ENCODE data around the gene DPYSL3.

The DPYSL3 gene

DNA sequence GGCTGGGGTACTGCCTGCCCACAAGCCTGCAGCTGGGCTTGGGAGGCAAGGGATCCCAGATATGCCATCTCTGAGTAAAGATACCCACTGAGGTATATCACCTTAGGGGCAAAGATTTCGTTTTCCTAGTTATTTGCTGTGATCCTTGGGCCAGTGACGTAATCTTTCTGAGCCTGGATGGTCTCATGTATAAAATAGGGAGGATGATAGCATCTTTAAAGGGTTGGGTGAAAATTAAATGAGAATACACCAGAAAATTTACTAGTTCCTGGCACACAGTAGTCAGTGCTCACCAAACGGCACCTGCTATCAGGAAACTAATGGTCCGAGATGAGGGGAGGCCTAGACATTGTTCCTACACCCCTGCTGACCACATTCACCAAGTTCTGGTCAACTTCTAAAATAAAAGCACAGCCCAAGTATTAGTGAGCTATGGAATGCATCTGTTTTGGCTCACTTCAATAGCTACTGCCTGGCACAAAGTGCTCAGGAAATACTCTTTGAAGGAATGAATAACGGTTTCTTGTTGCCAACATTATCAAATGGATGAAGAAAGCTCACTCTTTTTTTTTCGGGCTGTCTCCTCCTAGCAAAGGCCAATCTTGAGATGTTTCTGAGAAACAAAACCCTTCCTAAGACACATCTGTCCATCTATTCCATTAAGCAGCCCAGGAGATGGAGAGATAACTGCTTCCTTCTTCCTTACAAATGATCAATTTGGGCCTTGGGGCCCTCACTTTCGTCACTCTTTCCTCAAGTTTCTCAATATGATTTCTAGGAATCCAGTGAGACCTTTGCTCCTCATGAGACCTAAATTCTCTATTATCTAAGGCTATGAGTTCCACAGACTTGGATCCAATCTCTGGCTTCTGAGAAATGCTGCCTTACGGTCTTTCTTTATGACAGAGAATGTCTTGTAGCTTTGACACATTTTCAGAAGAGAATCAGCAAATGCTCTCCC is 98.2 kb downstream of the DPYSL3 start:
- no peaks in the 10 kb centered on the region for H3K27me3 ChIP-seq (ENCODE audit: low read depth, low read length)
- H3K9me3 ChIP-seq (ENCODE audit: control insufficient read depth in 1 of 2, low read length in 2 of 2), result no peaks in the 10 kb centered on the region
- peaks cover 7 to 31% of the 10 kb centered on the region in 2 donors for H3K4me1 ChIP-seq (ENCODE audit: control insufficient read depth in 1 of 2, insufficient read depth in 2 of 2, low read length in 2 of 2)
- peak overlapping the region; percentile 42 for H3K27ac ChIP-seq (ENCODE audit: low read length)
- H3K4me3 ChIP-seq (ENCODE audit: low read depth in 1 of 2, low read length in 2 of 2), result no peak overlapping the region
- peaks cover 27 to 31% of the 10 kb centered on the region in 2 donors for H3K36me3 ChIP-seq (ENCODE audit: control insufficient read depth in 1 of 2, insufficient read depth in 2 of 2, low read length in 2 of 2)

DNA sequence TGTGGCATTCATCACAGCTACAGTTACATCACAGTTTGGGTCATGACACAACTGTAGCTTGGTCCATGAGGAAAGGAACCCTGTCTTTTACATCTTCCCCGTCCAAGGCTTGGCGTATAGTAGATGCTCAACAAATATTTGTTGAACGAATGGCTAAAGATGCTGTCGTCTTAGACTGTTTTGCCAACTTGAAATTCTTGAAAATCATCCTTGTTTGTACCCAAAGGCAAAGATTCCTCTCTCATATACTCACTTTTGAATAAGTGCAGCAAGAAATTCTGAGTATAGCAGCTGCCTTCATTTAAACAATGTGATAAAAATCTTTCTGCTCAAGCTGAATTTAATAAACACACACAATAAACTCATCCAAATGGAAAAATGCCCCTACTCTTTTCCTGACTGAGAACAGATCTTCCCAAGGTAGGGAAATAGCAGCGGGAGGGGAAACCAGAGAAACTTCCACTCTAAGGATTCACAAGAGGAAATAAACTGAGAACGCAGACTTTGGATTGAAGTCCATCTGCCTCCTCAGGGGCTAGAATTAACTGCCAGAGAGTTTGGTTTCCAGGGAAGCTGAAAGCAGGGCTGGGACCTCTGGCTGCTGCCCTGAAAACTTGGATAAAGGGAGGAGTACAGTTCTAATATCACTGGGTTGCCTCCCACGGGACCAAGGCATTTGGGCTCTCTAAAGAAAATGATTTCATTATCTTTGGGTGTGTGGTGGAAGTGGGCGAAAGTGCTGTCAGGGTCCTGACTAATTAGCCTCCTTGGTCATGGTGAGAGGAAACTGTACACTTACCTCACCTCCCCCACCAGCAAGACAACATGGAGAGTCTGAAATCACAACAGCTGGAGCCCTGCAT is 99.1 kb downstream of the DPYSL3 start:
- Histone ChIP-seq H3K27me3 (ENCODE audit: low read depth, low read length) (no peaks in the 10 kb centered on the region), H3K4me3 (ENCODE audit: low read depth in 1 of 2, low read length in 2 of 2) (no peak overlapping the region), H3K36me3 (ENCODE audit: control insufficient read depth in 1 of 2, insufficient read depth in 2 of 2, low read length in 2 of 2) (peaks cover 31 to 36% of the 10 kb centered on the region in 2 donors), H3K27ac (ENCODE audit: low read length) (peak overlapping the region; percentile 42), H3K4me1 (ENCODE audit: control insufficient read depth in 1 of 2, insufficient read depth in 2 of 2, low read length in 2 of 2) (peaks cover 7 to 28% of the 10 kb centered on the region in 2 donors), H3K9me3 (ENCODE audit: control insufficient read depth in 1 of 2, low read length in 2 of 2) (no peaks in the 10 kb centered on the region)

DNA sequence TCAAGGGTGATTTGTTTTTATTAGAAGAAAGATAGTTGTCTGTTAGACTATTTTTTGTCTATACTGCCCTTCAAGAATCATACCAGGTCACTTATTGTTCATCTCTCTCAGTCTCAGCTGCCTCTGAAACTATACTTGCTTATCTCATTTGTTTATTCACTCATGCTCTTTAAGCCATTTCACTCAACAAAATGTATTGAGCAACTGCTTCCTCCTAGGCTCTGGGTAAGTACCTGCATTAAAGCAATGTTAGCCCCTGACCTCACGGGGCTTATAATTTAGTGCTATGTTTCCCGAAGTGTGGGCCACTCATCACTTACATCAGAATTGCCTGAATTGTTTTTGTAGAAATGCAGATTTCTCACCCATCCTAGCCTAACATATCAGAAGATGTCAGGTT is 100.9 kb downstream of the DPYSL3 start:
- Histone ChIP-seq H3K36me3 (ENCODE audit: control insufficient read depth in 1 of 2, insufficient read depth in 2 of 2, low read length in 2 of 2) (peaks cover 31 to 40% of the 10 kb centered on the region in 2 donors), H3K27me3 (ENCODE audit: low read depth, low read length) (no peaks in the 10 kb centered on the region), H3K4me1 (ENCODE audit: control insufficient read depth in 1 of 2, insufficient read depth in 2 of 2, low read length in 2 of 2) (peaks cover 15 to 40% of the 10 kb centered on the region in 2 donors), H3K27ac (ENCODE audit: low read length) (no peak overlapping the region), H3K4me3 (ENCODE audit: low read depth in 1 of 2, low read length in 2 of 2) (no peak overlapping the region), H3K9me3 (ENCODE audit: control insufficient read depth in 1 of 2, low read length in 2 of 2) (no peaks in the 10 kb centered on the region)

DNA sequence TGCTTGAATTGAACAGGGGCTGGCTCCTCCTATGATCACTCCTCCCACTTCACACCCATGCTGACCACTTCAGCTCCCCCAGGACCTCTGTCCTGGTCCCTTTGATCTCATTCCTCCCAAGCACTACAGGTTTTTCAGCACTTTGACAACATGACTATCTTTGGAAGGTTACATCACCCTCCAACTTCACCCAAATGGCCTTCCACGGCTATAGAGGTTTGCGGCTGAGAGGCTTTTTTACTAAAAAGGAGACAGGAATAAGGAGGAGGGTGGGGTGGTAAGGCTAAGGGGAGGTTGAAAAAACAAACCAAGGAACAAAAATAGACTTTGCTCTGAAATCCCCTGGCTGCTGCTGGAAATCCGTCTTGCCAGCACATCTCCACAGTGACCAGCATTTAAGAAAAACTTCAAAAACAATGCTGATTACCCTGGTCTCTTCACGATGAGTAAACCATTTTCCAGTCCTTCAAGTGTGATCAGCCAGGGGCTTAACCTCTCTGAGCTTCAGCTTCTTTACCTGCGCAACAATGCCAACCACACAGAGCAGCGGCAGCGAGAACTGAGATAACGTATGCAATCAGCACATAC is 102.7 kb downstream of the DPYSL3 start:
- H3K36me3 ChIP-seq (ENCODE audit: control insufficient read depth in 1 of 2, insufficient read depth in 2 of 2, low read length in 2 of 2), result peaks cover 29 to 48% of the 10 kb centered on the region in 2 donors
- H3K27me3 ChIP-seq (ENCODE audit: low read depth, low read length), result no peaks in the 10 kb centered on the region
- H3K4me3 ChIP-seq (ENCODE audit: low read depth in 1 of 2, low read length in 2 of 2), result no peak overlapping the region
- no peaks in the 10 kb centered on the region for H3K9me3 ChIP-seq (ENCODE audit: control insufficient read depth in 1 of 2, low read length in 2 of 2)
- H3K27ac ChIP-seq (ENCODE audit: low read length), result peak overlapping the region; percentile 62
- peaks cover 15 to 37% of the 10 kb centered on the region in 2 donors for H3K4me1 ChIP-seq (ENCODE audit: control insufficient read depth in 1 of 2, insufficient read depth in 2 of 2, low read length in 2 of 2)

DNA sequence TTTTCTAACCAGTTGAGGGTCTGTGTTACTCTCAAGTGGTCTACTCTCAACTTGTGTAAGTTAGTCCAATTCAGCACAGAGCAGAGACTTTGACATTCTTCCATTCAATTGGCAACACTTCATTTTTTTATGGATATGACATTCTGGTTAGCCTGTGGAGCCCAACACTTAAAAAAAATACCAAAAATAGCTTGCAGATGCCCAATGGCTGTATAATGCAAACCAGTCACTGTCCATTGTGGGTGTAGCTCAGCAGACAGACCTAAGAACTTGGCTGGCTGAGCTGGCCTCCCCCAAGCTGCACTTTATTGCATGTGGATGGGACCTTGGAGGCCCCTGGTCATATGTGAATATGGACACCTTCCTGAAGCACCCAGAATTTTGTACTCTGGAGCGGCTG is 103.2 kb downstream of the DPYSL3 start:
- Histone ChIP-seq H3K9me3 (ENCODE audit: control insufficient read depth in 1 of 2, low read length in 2 of 2) (no peaks in the 10 kb centered on the region), H3K36me3 (ENCODE audit: control insufficient read depth in 1 of 2, insufficient read depth in 2 of 2, low read length in 2 of 2) (peaks cover 24 to 48% of the 10 kb centered on the region in 2 donors), H3K27ac (ENCODE audit: low read length) (peak overlapping the region; percentile 62), H3K4me3 (ENCODE audit: low read depth in 1 of 2, low read length in 2 of 2) (no peak overlapping the region), H3K4me1 (ENCODE audit: control insufficient read depth in 1 of 2, insufficient read depth in 2 of 2, low read length in 2 of 2) (peaks cover 15 to 37% of the 10 kb centered on the region in 2 donors), H3K27me3 (ENCODE audit: low read depth, low read length) (no peaks in the 10 kb centered on the region)

DNA sequence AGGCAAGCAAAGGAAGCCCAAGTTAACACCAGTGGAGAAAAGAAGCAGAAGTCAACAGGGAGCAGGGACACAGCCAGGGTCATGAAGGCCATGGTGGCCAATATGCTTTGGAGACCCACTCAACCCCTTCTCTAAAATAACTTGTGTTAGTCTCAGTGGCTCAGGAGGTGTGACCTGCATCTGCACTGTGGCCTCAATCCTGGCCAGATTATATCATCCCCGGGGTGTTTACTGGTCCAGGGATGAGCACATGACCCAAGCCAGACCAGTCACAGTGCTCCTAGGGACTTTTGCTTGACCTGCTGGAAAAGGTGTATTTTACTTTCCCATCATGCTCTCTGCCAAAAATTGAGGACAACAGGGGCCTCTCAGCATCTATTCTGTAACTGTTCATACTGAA is 105.2 kb downstream of the DPYSL3 start:
- peak overlapping the region; percentile 91 for H3K27ac ChIP-seq (ENCODE audit: low read length)
- H3K27me3 ChIP-seq (ENCODE audit: low read depth, low read length), result no peaks in the 10 kb centered on the region
- H3K36me3 ChIP-seq (ENCODE audit: control insufficient read depth in 1 of 2, insufficient read depth in 2 of 2, low read length in 2 of 2), result peaks cover 36 to 67% of the 10 kb centered on the region in 2 donors
- H3K4me3 ChIP-seq (ENCODE audit: low read depth in 1 of 2, low read length in 2 of 2), result peak overlapping the region in 1 of 2 donors; percentile 11
- no peaks in the 10 kb centered on the region for H3K9me3 ChIP-seq (ENCODE audit: control insufficient read depth in 1 of 2, low read length in 2 of 2)
- H3K4me1 ChIP-seq (ENCODE audit: control insufficient read depth in 1 of 2, insufficient read depth in 2 of 2, low read length in 2 of 2), result peaks cover 7 to 27% of the 10 kb centered on the region in 2 donors

DNA sequence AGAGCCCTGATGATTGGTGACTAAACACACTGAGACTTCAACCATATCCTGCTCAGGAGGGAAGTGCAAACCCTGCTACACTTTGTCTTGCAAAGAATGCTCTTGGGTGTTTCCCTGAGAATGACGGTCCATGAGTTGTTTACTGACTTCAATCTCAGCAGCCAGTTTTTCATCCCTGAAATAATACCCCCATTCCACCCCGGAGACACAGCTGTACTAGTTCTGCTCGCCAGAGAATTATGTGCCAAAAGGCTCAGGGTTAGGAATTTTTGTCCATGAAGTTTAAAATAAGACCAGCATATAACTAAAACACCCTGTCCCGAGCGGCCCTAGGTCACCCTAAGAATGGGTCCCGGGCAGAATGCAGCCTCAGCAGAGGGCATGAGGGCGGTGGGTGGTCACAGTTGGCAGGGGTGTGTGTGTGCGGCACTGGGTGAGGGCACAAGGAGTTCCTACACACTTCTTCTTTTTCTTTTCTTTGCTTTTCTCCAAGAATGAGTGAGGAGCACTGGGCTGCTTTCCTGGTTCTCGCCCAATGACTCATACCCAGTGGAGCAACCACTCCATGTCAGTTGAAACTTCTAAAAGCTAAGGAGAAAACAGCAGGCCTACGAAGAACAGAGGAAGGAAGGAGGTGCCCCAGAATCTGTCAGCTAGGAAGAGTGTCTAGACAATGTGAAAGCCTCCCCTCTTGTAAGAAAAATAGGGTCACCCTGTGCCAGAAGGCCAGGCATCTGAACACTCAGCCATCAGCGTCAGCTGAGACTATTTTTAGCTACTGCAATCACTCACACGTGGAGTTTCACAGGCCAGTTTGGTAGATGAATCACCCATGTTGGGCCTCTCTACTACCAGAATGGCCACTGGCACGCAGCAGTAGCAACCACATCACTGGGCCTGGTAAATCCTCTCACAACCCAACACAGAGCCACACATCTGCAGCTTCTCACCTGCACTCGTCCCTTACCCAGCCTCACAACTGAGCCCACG is 105.9 kb downstream of the DPYSL3 start:
- H3K9me3 ChIP-seq (ENCODE audit: control insufficient read depth in 1 of 2, low read length in 2 of 2), result no peaks in the 10 kb centered on the region
- peak overlapping the region; percentile 91 for H3K27ac ChIP-seq (ENCODE audit: low read length)
- H3K4me3 ChIP-seq (ENCODE audit: low read depth in 1 of 2, low read length in 2 of 2), result peak overlapping the region in 1 of 2 donors; percentile 11
- H3K4me1 ChIP-seq (ENCODE audit: control insufficient read depth in 1 of 2, insufficient read depth in 2 of 2, low read length in 2 of 2), result peaks cover 7 to 27% of the 10 kb centered on the region in 2 donors
- H3K36me3 ChIP-seq (ENCODE audit: control insufficient read depth in 1 of 2, insufficient read depth in 2 of 2, low read length in 2 of 2), result peaks cover 36 to 74% of the 10 kb centered on the region in 2 donors
- H3K27me3 ChIP-seq (ENCODE audit: low read depth, low read length), result no peaks in the 10 kb centered on the region

DNA sequence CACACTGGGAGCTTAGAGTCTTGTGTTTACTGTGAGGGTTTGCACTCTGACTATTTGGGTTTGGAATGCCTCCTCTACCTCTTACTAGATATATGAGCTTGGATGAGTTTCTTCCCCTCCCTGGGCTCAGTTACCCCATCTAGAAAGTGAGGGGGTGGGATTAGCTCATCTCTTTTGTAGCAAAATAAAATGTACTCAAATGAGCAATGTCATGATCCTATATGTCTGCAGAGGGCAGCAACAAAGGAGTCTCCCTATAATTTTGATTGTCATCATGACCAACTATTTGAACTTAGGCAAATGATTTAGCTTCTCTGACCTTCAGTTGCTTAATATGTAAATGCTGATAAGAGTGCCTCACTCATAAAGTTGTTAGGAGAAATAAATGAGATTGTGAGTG is 109.0 kb downstream of the DPYSL3 start:
- H3K4me1 ChIP-seq (ENCODE audit: control insufficient read depth in 1 of 2, insufficient read depth in 2 of 2, low read length in 2 of 2), result peaks cover 7 to 20% of the 10 kb centered on the region in 2 donors
- H3K36me3 ChIP-seq (ENCODE audit: control insufficient read depth in 1 of 2, insufficient read depth in 2 of 2, low read length in 2 of 2), result peaks cover 37 to 79% of the 10 kb centered on the region in 2 donors
- no peaks in the 10 kb centered on the region for H3K27me3 ChIP-seq (ENCODE audit: low read depth, low read length)
- H3K4me3 ChIP-seq (ENCODE audit: low read depth in 1 of 2, low read length in 2 of 2), result no peak overlapping the region
- no peaks in the 10 kb centered on the region for H3K9me3 ChIP-seq (ENCODE audit: control insufficient read depth in 1 of 2, low read length in 2 of 2)
- H3K27ac ChIP-seq (ENCODE audit: low read length), result no peak overlapping the region

DNA sequence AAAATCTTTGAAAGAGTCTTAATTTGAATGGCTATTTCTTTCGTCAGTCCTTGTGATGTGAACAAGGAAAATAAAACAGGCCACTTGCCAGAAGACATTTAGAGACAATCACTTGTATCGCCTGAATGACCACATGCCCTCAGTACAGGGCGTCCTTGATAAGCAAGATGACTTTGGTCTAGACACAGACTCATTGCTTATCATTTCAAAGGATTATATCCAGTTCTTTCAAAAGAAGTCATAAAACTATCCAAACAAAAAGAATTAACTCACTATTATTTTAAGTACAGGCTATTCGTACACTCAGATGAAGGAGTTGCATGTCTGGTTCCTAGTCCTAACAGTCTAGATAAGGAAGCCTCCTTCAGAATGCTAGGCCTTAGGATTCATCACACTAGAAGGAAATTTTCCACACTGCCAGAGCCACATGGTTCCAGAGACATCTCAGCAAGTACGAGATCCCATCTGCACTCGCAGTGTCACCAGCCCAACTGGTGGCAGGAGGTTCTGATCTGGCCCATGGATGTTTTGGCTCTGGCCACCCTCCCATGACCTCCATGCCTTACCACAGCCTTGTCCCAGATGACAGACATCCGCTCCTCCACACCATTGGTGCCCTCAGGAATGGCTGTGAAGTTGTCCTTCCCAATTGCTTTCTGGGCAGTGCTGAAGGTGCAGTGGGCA is 109.6 kb downstream of the DPYSL3 start:
- Histone ChIP-seq H3K4me3 (ENCODE audit: low read depth in 1 of 2, low read length in 2 of 2) (no peak overlapping the region), H3K27me3 (ENCODE audit: low read depth, low read length) (no peaks in the 10 kb centered on the region), H3K36me3 (ENCODE audit: control insufficient read depth in 1 of 2, insufficient read depth in 2 of 2, low read length in 2 of 2) (peaks cover 33 to 79% of the 10 kb centered on the region in 2 donors), H3K27ac (ENCODE audit: low read length) (no peak overlapping the region), H3K4me1 (ENCODE audit: control insufficient read depth in 1 of 2, insufficient read depth in 2 of 2, low read length in 2 of 2) (peaks cover 7 to 20% of the 10 kb centered on the region in 2 donors), H3K9me3 (ENCODE audit: control insufficient read depth in 1 of 2, low read length in 2 of 2) (no peaks in the 10 kb centered on the region)

DNA sequence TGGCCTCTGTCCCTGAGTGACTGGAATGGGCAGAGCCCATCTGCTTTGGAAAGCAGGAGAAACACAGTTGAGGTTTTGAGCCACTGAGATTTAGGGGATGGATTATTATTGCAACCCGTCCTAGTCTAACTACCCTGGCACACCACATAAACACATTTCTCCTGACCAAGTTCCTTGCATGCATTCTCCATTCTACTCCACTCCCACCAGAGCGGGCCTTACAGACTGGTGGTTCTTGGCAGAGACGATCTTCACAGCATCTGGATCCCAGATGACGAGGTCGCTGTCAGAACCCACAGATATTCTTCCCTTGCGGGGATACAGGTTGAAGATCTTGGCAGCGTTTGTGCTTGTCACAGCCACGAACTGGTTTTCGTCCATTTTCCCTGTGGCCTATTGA is 111.0 kb downstream of the DPYSL3 start:
- Histone ChIP-seq H3K4me1 (ENCODE audit: control insufficient read depth in 1 of 2, insufficient read depth in 2 of 2, low read length in 2 of 2) (peaks cover 0 to 7% of the 10 kb centered on the region in 2 donors), H3K4me3 (ENCODE audit: low read depth in 1 of 2, low read length in 2 of 2) (no peak overlapping the region), H3K36me3 (ENCODE audit: control insufficient read depth in 1 of 2, insufficient read depth in 2 of 2, low read length in 2 of 2) (peaks cover 37 to 72% of the 10 kb centered on the region in 2 donors), H3K27me3 (ENCODE audit: low read depth, low read length) (no peaks in the 10 kb centered on the region), H3K27ac (ENCODE audit: low read length) (no peak overlapping the region), H3K9me3 (ENCODE audit: control insufficient read depth in 1 of 2, low read length in 2 of 2) (no peaks in the 10 kb centered on the region)
